GM21515 (cell line): Measurements from ENCODE around the gene RYK.

Experiments used
- ATAC-seq: cut with Tn5 transposase; IDR thresholded peaks from one replicate; pipeline ENCODE4 v1.9.1; 2021; ENCODE audit not compliant: unreplicated experiment

Gene RYK

DNA sequence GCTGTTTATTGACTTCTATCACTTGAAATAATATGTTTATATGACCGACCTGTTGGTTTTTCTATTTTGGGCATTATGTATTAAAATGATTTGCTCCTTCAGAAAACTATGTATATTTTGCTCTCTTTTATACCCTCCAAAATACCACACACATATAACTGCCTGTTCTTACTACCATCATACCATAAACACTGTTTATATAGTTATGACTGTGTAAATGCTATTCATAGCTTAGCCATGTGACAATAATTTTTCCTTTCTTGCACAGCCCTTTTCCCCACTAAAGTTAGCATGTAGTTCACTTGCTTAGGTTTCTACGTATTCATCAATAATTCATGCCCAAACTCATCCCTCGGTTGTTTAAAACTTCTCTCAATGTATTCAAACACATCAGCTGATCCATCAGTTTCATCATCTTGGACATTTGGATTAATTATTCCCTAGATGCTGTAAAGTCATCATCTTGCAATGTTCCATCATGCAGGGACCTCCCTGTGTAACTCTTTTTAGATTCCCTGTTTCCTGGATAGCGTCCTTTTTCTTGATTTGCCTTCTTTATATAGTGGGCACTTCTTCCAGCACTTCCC, 8.2 kb upstream of the RYK start:
- ATAC-seq: no peak

DNA sequence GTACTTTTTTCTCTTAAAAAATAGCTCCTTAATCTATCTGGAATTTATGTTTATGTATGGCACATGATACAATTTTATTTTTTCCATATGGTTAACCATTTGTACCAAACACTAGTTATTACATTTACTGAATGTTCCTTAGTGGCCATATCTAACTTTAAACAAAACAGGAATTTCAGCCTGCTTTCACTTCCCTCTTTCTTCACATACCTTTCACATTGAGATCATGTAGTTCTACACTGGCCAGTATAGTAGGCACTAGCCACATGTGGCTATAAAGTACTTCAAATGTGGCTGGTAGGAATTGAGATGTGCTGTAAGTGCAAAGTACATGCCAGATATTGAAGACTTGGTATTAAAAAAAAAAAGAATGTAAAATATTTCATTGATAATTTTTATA, 4.7 kb upstream of the RYK start:
- no peak for ATAC-seq

DNA sequence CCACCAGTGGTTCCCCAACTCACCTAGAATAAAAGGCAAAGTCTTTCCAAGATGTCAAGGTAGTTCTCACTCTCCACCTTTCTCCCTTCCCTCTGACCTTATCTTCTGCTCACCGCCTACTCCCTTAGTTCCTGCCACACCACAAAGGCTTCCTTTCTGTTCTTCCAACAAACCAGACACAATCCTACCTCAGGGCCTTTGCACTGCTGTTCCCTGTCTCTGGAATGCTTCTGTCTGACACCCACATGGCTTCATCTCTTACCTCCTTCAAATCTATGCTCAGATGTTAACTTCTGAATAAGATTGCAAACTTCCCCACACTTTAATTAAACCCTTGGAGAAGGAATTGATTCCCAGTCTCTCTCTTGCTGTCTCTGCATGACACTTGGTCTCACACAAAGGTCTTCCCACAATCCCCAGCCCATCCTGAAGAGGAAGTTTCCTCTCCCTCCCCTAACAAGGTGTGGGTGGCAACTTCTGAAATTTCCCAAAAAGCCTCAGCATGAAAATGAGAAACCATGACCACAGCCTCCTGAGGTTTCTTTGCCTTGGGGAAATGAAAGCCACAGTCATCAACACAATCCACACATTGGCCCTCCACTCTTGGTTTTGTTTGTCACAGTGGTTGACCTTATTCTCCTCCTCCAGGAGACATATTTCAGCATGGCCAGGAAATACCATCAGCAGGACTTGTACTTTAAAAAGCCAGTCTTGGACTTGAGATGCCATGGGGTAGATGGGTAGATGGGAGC, 3.0 kb upstream of the RYK start:
- no peak for ATAC-seq

GRCh38 chr3:134252766-134253165, 2.1 kb upstream of the RYK start:
- no peak for ATAC-seq

DNA sequence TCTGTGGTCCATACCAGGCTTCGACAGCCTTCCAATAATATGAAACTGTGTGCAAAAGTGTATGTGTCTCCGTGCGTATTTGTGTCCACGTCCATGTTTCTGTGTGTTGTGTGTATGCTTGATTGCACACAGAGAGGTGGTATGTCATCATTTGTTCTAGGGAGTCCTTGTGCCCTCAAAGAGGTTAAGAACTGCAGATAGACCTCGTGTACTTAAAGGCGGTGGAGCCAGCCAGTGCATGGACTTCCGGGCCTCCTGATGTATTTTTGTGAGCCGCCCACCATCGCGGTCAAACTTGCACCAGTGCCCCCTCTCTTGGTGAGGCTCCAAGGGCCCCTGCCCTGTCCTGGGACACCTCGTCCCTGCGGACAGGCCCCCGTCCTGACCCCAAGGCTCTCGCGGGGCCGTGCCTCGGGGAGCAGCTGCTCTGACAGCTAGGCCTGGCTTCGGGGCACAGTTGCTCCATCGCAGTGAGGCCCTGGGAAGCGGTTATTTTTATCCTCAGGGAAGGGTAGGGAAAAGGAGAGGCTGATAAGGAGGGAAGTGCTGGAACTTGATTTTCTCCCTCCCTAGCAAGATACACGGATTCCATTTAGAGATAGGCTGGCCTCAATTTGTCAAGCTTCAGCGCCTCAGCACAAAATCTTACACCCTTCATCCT, 1.2 kb upstream of the RYK start:
- no peak for ATAC-seq

DNA sequence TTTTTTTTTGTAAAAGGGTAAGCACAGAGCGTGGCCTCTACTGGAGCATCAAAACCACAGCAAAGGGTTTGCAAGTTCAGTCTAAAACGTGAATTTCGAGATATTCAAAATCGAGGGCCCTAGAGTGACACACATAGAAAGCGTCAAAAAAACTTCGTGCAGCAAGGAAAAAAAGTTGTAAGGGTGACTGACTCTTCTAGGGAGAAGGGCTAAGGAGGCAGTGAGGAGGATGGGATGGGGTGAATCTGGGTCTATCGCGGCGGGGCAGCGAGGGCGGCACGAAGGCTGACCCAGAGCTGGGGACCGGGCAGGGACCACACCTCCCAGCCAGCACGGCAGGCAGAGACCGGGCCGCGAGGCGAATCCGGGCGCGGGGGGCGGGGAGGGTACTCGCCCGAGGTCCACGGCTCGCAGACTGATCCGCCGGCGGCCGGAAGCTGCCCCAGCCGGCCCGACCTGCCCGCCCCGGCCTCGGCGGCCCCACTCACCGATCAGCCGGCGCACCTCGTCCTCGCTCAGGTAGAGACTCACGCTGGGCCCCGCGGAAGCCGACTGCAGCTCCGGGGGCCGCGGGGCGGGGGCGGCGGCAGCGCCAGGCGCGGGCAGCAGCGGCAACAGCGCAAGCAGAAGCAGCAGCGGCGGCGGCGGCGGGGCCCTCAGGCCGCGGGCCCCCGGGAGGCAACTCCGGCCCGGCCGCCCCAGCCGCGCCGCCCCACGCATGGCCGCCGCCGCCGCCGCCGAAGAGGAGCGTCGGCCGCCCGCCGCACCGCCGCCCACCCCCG, 533 bp downstream of the RYK start:
- peak; percentile 45 for ATAC-seq

DNA sequence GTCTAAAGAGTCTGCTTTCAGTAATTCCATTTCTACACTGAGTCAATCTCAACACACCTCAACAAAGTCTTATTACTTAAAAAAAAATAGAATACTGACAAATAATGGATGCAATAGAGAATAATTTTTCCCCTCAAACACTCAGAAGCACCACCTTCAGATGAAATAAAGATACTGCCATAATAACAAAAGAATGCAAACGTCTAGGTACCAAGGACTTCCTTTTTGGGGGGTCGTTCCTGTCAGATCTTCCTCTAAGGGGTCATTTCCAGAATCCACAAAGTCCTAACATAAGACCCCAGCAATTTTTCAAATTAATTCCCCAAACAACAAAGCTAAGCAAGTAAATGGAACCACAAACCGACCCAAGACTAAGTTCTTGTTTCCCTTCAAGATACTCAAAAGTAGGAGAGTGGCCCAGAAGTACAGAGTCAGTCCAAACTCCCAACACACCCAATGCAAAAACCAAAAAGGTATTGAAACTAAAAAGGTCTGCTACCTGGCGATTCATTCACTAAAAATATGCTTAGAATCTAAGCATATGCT, 1.3 kb downstream of the RYK start:
- no peak for ATAC-seq

GRCh38 chr3:134244921-134245320, 5.7 kb downstream of the RYK start:
- ATAC-seq: no peak

- ATAC-seq: no peak
These were observed 7.7 kb downstream of the RYK start for GRCh38 chr3:134242649-134243617.

GRCh38 chr3:134239538-134239937, 11.1 kb downstream of the RYK start:
- peak; percentile 36 for ATAC-seq

- ATAC-seq: no peak
These were observed 13.1 kb downstream of the RYK start for GRCh38 chr3:134237454-134238145.

GRCh38 chr3:134236505-134237170, 14.0 kb downstream of the RYK start:
- ATAC-seq: peak; percentile 61

DNA sequence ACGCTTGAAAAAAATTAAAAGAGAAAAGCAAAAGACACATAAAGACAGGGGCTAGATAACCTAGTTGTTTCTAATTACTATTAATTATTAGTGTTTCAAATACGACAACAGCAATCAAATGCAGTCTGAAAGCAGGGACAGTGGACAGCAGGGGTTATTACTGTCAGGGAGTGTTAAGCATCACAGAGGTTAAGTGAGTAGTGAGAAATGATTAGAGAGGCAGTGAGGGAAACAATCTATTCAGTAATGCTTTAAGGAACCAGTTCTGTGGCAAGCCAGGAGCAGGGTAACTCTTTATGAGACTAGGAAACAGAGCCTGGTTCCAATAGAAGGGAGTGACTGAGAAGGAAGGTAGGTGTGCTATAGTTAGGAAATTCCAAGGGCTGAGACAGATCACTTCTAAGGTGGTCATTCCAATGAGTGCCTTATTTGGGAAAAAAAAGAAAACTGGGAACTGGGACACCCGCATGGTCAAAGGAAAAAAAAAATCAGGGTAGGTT, 15.0 kb downstream of the RYK start:
- no peak for ATAC-seq

- no peak for ATAC-seq
These were observed 17.7 kb downstream of the RYK start for GRCh38 chr3:134232951-134233350.

- no peak for ATAC-seq
These were observed 18.5 kb downstream of the RYK start for GRCh38 chr3:134232151-134232550.

DNA sequence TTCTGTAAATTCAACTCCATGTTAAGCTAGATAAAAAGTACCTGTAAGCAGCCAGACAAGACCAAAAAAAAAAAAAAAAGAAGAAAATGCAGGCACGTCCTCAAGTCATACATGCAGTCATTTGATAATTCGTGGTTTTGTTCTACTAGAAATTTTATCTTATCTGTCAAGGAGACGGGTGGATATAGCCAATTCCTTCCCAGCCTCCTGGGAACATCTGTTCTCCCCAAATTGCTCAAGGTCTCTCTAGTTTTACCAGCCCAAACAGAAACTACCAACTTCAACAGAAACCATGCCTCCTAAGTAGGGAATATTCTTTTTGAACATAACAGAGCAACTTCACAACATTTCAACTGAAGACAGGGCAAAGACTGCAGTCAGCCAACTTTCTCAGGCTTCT, 19.5 kb downstream of the RYK start:
- no peak for ATAC-seq

DNA sequence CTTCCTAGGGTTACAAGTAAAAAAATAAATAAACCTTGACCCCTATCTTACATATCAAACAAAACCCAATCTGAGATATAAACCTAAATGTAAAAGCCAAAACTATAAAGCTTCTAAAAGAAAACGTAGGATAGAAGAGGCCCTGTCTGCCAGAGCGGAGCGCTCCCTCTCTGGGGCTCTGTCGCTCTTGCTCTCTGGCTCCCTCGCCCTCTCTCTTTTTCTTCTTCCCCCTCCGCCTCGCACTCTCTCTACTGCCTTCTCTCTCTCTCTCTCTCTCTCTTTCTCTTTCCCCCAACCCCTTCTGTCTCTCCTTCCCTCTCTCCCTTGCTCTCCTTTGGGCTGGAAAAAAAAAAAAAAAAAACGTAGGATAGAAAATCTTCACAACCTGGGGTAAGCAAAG, 21.6 kb downstream of the RYK start:
- ATAC-seq: no peak

- no peak for ATAC-seq
These were observed 22.2 kb downstream of the RYK start for GRCh38 chr3:134228479-134228878.

DNA sequence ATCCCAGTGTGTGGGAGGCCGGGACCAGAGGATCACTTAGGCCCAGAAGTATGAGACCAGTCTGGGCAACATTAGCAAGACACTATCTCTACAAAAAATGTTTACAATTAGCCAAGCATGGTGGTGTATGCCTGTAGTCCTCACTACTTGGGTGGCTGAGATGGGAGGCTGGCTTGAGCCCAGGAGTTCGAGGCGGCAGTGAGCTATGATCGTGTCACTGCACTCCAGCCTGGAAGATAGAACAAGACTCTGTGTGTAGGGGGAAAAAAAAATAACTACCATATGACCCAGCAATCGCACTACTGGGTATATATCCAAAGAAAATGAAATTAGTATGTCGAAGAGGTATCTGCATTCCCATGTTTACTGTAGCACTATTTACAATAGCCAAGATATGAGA, 22.6 kb downstream of the RYK start:
- ATAC-seq: no peak
